DND-41 (cell line): ENCODE results near the gene RUNX2.

Experiments used
- EZH2 ChIP-seq: IDR thresholded peaks from 3 replicates; pipeline ENCODE4 v1.6.1; 2012; ENCODE audit warnings: borderline replicate concordance, low read depth, mild to moderate bottlenecking, moderate library complexity, low read length, inconsistent platforms; ENCODE audit not compliant: severe bottlenecking
- TF ChIP-seq, protein P1 (sequence below): IDR thresholded peaks from 2 replicates; pipeline ENCODE4 v1.5.1; 2012; ENCODE audit warnings: borderline replicate concordance, low read length, moderate library complexity, mild to moderate bottlenecking; ENCODE audit not compliant: poor library complexity, severe bottlenecking; ENCODE audit errors: extremely low read depth

DNA sequence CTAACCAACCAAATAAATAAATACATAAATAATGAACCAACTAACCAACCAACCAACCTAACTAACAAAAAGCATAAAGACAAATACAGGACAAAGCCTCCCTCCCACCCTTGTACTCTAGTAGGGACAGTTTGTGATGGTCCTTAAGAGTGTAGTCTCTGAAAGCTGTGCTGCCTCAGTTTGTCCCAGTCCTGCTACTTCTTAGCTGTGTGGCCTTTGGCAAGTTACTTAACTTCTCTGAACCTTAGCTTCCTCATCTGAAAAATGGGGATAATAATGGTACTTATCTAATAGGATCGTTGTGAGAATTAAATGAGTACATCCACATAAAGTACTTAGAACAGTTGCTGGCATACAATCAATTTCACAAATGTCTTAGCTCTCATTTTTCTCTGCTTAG lies 282.2 kb downstream of the RUNX2 start:
- TF ChIP-seq, protein P1, sequence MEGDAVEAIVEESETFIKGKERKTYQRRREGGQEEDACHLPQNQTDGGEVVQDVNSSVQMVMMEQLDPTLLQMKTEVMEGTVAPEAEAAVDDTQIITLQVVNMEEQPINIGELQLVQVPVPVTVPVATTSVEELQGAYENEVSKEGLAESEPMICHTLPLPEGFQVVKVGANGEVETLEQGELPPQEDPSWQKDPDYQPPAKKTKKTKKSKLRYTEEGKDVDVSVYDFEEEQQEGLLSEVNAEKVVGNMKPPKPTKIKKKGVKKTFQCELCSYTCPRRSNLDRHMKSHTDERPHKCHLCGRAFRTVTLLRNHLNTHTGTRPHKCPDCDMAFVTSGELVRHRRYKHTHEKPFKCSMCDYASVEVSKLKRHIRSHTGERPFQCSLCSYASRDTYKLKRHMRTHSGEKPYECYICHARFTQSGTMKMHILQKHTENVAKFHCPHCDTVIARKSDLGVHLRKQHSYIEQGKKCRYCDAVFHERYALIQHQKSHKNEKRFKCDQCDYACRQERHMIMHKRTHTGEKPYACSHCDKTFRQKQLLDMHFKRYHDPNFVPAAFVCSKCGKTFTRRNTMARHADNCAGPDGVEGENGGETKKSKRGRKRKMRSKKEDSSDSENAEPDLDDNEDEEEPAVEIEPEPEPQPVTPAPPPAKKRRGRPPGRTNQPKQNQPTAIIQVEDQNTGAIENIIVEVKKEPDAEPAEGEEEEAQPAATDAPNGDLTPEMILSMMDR = no peak
- TF ChIP-seq EZH2 = no peak
